ENCODE data around the gene LRRC74B.

GRCh38 chr22:21038405-21038804 is 7.3 kb upstream of the LRRC74B start:
- TF ChIP-seq LEF1 (IDR thresholded peaks at IDR 0.05; ENCODE audit: borderline replicate concordance) (no peak), ZNF384 (IDR thresholded peaks at IDR 0.05) (no peak), SP1 (IDR thresholded peaks at IDR 0.05) (no peak), FOXM1 (IDR thresholded peaks at IDR 0.05; ENCODE audit: borderline replicate concordance) (no peak), HDGF (IDR thresholded peaks at IDR 0.05; ENCODE audit: borderline replicate concordance) (no peak), FOXK2 (IDR thresholded peaks at IDR 0.05) (no peak), BHLHE40 (IDR thresholded peaks at IDR 0.05; ENCODE audit: borderline replicate concordance) (no peak), FOXA1 (IDR thresholded peaks at IDR 0.05) (no peak)

Data from HEK293T (cell line).